Activated CD4-positive, alpha-beta T cell treated with anti-CD3 and anti-CD28 coated beads, Interleukin-2, amount 50 U/mL, for 48 hours (primary cell): ENCODE measurements around the gene DPM3.

Experiments
- DNase-seq, 2 experiments: peaks; one replicate each; pipeline ENCODE4 v3.0.0-alpha.2; 2020

DPM3 gene

DNA sequence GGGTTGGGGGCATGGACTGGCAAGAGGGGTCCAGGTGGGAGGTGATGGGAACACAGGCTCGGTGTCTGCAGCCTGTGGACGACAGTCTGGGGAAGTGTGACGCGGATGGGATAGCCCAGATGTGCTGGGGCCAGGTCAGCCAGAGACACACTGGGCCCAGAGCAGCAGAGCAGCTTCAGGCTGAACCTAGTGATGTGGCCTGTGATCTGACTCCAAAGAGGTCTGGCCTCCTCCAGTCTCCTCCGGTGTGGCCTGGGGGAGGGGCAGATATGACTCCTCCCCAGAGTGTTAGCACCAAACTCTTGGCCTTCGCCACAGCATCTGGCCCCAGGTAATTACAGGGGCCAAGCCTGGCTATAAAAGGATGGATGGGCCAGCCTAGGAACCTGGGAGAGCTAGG, 48.2 kb downstream of the DPM3 start:
- DNase-seq: no peak

DNA sequence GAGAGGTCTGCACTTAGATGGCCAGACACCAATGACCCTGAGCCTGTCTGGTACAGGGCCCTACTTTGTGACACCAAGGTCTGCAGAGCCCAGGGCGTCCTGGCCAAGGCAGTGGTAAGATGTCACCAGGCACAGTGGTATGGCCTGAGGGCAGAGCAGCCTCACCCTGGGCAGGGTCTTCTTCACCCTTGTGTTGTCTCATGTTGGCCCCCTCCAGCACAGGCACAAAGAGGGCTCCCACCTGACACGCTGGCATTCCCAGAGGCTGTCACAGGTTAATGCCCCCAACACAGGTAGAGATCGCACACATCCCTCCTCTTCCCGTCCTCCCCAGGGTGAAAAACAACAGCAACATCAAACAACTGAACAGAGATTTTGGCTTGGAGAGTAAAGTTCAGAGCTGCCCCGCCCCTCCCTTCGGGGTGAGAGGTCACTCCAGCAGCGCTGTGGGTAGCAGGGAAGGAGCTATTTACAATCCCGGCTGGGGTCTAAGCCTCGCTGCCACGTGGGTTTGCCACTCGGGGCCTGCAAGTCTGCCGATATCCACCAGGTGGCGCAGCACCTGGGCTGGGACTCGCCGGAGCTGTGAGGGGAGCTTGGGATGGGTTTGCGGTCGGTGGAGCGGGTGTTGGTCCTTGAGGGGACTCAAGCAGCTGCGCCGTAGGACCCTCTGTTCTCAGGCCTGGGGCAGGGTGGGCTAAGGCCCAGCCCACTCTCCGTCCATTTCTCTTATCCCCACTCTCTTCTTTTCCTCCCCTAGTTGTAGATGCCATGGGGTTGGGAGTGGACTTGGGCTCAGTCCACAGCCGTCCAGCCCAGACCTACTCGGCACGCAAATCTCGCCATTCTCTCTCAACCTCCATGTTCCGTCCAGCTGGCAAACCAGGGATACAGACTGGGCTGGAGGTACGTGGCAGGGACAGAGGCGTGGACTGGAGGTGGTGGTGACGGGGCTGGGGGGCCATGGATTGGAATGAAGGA, 49.0 kb downstream of the DPM3 start:
- peak; percentile 87 to 89 for DNase-seq
